GM19452 (cell line): ENCODE measurements around the gene NECTIN2.
"Not testable (repeated sequence)": the region's sequence is repeated elsewhere in the genome, so short reads cannot be mapped to it uniquely, and the experiment has no call there.

Experiments
- ATAC-seq: cut with Tn5 transposase; IDR thresholded peaks from one replicate; pipeline ENCODE4 v1.9.1; 2021; ENCODE audit not compliant: unreplicated experiment

Gene NECTIN2

DNA sequence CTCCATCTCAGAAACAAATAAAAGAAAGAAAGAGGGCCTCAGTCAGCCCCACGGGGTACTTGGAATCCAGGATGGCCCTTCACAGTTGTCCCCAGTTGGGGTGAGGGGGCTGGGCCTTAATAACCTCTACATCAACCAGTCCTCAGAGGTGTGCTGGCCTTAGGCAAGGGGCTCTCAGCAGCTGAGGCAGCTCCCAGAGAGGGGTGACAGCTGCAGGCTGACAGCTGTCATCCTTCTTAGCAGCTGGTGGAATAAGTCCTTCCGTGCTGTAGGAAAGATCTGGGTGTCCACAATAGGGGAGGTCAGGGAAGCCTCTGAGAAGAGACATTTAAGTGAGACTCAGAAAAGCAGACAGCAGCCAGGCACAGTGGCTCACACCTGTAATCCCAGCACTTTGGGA, 29.8 kb upstream of the NECTIN2 start:
- no peak for ATAC-seq

DNA sequence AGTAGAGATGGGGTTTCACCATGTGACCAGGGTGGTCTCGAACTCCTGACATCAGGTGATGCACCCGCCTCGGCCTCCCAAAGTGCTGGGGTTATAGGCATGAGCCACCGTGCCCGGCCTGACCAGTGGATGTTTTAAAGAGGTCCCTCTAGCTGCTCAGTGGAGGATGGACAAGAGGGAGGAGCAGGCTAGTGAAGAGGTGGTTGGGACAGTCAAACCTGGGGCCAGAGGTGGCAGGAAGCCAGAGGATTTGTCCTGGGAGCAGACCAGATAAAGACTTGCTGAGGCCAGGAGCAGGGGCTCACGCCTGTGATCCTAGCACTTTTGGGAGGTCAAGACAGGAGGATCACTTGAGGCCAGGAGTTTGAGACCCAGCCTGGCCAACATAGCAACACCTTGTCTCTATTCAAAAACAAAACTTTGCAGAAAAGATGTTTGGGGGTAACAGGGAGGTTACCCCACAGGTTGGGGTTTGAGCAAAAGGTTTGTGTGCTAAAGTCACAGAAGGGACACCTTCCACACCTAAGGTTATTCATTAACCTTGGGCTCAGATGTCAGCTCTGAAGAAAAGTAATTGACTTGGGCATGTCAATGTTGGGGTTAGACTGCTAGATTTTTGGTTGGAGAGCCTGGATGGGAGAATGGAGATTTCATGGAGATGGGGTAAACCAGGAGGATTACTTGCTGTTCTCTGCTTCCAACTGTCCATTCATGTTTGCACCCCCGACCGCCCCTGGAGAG, 28.2 kb upstream of the NECTIN2 start:
- ATAC-seq: no peak

DNA sequence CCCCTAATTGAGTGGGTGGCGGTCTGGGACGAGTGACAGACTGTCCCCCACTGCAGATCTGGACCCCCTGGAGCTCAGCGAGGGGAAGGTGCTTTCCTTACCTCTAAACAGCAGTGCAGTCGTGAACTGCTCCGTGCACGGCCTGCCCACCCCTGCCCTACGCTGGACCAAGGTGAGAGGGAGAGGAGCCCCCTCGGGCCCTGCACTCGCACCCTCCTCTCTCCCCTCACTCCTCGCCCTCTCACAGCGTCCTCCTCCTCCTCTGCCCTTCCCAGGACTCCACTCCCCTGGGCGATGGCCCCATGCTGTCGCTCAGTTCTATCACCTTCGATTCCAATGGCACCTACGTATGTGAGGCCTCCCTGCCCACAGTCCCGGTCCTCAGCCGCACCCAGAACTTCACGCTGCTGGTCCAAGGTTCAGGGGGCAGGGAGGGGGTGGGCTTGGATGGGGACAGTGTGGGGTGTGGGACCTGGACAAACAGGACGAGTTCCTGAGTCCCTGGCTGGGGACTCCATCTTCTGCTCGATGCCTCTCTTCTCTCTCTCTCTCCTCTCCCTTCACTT, 27.5 kb upstream of the NECTIN2 start:
- no peak for ATAC-seq

DNA sequence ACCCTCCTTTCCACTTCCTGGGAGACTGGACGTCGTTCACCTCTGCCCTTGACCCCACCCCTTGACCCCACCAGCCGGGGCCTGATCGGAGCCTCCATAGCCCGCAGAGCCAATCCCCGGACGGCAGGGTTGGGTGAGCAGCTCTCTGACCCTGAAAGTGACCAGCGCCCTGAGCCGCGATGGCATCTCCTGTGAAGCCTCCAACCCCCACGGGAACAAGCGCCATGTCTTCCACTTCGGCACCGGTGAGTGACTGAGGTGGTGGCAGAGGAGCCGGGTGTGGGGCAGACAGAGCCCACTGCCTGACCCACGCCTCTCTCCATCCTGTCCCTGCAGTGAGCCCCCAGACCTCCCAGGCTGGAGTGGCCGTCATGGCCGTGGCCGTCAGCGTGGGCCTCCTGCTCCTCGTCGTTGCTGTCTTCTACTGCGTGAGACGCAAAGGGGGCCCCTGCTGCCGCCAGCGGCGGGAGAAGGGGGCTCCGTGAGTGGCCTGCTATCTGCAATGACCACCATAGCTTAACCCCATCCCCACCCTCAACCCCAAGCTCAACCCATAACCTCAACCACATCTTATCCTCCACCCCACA, 26.8 kb upstream of the NECTIN2 start:
- ATAC-seq: no peak

DNA sequence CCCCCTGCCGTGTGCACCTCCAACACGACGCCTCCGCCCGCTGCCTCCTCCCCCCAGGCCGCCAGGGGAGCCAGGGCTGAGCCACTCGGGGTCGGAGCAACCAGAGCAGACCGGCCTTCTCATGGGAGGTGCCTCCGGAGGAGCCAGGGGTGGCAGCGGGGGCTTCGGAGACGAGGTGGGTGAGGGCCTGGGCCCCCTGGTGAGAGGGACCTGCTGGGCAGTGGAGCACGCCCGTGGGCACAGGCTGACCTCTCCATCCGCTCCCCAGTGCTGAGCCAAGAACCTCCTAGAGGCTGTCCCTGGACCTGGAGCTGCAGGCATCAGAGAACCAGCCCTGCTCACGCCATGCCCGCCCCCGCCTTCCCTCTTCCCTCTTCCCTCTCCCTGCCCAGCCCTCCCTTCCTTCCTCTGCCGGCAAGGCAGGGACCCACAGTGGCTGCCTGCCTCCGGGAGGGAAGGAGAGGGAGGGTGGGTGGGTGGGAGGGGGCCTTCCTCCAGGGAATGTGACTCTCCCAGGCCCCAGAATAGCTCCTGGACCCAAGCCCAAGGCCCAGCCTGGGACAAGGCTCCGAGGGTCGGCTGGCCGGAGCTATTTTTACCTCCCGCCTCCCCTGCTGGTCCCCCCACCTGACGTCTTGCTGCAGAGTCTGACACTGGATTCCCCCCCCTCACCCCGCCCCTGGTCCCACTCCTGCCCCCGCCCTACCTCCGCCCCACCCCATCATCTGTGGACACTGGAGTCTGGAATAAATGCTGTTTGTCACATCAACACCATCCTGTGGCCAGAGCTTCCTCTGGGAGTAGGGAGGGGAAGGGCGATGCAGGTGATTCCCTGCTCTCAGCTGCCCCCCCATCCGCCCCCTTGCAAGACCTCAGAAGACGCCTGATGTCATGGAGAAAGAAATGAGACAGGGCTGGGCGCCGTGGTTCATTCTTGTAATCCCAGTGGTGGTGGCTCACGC, 25.2 kb upstream of the NECTIN2 start:
- ATAC-seq: no peak

DNA sequence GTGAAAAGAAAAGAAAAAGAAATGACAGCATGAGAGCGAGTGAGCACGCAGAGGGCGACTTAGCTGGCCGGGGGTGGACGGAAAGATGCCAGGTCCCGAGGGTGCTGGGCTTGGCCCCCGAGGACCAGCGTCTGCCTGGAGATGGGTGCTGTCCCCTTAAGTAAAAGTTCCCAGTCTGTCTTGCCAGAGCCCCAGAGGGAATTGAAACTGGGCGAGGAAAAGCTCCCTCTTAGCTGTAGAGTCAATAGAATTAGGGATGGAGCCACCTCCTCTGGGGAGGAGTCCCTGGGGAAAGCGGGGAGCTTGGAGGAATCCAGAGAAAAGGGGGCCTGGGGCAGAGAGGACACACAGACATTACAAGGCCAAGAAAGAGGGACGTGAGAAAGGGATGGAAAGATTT, 23.9 kb upstream of the NECTIN2 start:
- ATAC-seq: no peak

DNA sequence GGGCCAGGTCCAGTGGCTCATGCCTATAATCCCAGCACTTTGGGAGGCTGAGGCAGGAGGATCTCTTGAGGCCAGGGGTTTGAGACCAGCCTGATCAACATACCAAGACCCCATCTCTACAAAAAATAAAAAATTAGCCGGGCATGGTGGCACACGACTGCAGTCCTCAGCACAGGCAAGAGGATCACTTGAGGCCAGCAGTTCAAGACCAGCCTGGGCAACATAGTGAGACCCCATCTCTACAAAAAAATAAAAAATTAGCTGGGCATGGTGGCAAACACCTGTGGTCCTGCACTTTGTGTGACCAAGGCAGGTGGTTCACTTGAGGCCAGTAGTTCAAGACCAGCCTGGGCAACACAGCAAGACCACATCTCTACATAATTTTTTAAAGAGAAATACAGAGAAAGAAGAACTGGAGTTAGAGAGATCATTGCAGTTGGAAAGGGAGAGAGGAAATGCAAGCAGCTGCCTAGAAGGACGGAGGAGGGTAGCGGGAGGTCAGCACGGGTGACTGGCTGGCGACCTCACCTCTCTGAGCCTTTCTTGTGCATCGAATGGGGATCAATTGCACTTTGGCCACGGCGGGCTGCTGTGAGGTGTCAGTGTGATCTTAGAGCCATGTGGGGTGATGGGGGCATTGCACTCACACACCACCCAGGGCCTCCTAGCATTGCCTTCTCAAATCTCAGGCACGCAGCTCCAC, 23.3 kb upstream of the NECTIN2 start:
- ATAC-seq: no peak

DNA sequence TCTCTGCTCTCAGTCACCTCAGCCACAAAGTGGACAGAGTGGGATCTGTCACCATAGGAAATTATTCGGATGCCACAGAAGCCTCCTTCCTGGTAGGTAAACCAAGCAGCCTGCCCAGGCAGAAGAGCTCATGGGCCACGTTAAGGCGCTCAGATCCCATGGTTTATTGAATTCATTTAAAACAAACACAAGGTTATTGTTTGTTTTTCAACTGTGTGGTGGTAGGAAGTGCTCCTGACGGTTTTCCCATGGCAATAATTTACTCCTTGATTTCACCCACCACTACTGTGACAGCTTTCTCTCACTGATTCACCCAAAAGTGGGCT, 22.8 kb upstream of the NECTIN2 start:
- ATAC-seq: no peak

DNA sequence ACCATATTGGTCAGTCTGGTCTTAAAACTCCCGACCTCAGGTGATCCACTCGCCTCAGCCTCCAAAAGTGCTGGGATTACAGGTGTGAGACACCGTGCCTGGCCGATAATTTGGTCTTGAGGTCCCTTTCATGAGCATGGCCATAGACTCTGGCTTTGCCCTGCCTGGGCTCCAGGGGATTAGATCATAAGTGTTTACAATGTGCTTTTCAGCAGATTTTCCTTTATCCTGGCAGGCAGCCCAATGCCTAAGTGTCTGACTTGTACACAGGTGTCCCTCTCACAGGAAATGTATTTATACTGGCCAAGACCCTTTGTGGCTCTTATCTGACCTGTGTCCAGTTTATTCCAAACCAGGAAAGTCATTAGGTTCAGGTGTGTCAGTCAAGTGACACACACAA, 21.3 kb upstream of the NECTIN2 start:
- no peak for ATAC-seq

DNA sequence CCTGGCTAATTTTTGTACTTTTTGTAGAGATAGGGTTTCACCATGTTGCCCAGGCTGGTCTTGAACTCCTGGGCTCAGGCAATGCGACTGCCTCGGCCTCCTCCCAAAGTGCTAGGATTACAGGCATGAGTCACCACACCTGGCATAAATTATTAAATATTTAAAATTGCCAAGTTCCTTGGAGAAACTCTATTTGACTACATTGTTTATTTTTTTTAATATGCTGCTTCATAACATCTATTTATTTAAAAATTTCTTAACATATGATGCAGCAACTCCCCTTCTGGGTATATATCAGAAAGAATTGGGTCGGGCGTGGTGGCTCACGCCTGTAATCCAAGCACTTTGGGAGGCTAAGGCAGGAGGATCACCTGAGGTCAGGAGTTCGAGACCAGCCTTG, 13.2 kb upstream of the NECTIN2 start:
- ATAC-seq: not testable (repeated sequence)

DNA sequence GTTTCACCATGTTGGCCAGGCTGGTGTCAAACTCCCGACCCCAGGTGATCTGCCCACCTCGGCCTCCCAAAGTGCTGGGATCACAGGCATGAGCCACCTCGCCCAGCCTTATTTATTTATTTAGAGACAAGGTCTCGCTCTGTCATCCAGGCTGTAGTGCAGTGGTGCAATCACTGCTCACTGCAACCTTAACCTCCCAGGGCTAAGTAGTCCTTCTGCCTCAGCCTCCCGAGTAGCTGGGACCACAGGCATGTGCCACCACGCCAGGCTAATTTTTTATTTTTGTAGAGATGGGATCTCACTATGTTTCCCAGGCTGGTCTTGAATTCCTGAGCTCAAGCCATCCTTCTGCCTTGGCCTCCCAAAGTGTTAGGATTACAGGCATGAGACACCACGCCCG, 11.7 kb upstream of the NECTIN2 start:
- not testable (repeated sequence) for ATAC-seq

DNA sequence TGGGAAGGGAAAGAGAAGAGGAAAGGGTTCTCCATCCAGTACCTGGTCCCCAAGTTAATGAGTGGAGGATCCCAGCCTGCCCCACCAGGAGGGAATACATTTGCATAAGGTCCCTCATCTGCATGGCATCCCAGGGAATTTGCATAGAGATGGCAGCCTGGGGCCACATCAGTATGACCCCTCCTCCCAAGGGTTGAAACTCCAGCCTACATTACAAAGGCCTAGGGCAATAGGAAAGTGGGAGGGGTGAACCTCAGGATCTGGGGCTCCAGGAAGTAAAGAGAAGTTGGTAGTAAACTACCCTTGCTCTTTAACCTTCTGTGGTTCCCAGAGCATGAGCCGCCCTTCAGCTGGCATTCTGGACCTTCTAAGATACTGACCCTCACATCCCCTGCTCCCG, 6.8 kb upstream of the NECTIN2 start:
- no peak for ATAC-seq

DNA sequence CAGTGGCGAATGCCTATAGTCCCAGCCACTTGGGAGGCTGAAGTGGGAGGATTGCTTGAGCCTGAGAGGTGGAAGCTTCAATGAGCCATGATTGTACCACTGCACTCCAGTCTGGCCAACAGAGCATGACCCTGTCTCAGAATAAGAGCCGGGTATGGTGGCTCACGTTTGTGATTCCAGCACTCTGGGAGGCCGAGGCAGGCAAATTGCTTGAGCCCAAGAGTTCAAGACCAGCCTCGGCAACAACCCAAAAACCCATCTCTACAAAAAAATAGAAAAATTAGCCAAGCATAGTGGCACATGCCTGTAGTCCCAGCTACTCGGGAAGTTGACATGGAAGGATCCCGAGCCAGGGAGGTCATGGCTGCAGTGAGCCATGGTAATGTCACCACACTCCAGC, 5.3 kb upstream of the NECTIN2 start:
- ATAC-seq: no peak

DNA sequence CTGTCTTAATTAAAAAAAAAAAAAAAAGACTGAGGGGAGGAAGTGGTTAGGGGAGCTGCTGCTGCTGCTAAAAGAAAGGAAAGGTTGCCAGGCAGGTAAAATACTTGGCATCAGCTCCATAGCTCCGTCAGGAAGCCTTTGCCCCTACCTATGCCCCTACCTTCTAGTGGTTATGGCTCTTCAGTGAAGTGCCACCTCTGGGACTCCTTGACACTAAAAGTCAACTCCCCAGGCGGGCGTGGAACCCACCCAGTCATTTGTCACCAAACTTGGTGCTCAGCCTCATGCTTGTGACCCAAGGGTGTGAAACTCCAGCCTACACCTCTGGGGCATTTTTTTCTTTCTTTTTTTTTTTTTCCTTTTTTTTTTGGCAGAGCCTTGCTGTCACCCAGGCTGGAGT, 4.9 kb upstream of the NECTIN2 start:
- no peak for ATAC-seq

DNA sequence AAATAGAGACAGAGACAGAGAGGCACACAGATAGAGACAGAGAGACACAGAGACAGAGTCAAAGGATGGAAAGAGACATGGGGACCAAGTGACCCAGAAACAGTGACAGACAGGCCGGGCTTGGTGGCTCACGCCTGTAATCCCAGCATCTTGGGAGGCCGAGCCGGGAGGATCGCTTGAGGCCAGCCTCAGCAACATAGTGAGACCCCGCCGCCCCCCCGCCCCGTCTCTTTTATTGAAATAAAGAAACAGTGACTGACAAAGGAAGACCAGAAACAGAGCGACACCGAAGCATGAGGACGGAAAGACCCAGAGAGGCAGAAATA, 848 bp upstream of the NECTIN2 start:
- ATAC-seq: no peak

DNA sequence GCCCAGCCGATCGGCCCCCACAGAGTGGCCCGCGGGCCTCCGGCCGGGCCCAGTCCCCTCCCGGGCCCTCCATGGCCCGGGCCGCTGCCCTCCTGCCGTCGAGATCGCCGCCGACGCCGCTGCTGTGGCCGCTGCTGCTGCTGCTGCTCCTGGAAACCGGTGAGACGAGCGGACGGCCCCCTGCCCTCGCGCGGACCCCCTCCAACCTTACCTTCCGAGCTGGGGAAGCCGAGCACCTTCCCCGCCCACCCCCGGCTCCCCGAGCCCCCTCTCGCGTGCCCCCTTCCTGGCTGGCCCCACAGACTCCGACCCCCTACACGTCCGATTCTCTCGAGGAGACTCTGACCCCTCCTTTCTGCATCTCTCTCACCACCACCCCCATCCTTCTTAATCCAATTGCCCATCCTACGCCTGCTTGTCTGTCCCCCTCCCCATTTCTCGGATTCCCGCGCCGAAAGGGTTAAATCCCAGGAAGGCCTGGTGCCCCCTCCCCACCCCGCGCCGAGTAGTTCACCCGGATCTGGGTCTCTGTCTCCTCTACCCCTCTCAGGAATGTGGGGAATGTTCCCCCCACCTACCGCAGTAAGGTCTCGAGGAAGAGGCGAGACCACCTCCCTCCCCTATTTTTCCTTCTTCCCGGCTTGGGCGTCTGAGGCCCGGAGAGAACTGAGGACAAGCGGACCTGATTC, 502 bp downstream of the NECTIN2 start:
- ATAC-seq: no peak

DNA sequence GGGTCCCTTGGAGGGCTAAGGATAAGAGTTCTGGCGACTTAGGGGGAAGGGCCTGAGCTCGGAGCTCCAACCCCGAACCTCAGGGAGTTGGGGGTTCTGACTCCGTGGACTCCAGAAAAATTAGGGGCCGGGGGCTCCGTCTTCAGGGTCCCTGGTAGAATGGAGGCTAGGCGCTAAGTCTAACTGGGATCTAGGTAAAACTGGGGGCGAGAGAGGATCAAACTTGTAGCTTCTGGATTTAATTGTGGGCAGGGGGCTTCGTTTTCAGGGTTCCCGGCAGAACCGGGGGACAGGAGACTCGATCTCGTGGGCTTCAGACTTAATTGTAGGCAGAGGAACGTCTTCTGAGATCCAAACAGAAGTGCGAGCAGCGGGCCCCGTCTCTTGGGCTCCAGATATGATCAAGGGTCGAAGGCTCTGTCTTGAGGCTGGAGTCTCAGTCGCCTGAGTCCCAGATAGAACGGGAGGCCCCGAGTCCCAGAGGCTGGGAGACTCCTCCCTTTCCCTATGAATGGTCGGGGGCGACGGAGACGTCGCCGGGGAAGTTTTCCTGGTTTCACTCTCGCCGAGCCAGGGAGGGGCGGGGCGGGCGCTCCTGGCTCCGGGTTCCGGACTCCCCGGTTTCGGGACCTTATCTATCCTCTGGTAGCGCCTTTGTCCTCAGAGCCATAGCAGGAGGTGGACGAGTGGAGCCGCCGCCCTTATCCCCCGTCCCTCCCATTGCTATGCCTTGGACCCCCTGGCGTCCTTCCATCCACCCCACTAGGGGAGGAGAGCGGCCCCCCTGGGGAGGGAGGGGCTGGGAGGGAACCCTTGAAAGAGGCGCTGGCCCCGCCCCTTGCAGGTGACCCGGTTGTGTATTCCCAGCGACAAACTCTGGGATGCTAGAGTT, 1.3 kb downstream of the NECTIN2 start:
- no peak for ATAC-seq

DNA sequence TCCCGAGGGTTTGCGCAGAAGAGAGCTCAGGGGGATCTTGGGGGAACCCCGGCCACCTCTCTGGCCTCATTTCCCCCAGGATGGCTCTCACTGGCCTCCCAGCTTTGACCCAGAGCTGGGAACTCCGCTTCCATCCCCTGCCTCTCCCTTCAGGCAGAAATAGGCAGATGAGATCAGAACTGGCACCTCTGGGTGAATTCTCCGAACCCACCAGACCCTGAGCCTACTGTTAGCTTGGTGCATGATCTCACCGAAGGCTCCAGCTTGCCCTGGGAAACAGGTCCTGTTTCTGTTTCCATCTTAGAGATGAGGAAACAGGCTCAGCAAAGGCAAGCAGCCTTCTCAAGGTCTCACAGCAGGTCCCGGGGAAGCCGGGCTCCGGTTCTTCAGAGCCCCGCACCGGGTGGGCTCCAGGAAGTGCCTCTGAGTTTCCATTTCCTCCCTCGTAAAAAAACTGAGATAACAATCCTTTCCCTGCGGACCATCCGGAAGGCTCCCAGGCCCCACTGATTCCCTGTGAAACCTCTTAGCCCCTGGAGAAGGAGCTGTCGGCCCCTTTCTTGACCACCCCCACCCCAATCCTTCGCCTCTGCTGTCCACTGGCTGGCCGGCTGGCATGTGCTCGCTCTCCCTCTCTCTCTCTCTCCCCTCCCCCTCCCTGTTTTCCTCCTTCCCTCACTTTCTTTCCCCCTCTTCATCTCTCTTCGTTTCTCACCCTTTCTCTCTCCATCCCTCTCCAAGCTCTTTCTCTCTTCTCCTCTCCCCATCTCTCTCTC, 2.1 kb downstream of the NECTIN2 start:
- no peak for ATAC-seq
